ENCODE data around the gene DRD4.

Gene DRD4

GRCh38 chr11:620935-621814 is 15.9 kb upstream of the DRD4 start:
- no peak for DNase-seq (ENCODE audit: extremely low read depth in 1 of 2, low read depth in 1 of 2)

- DNase-seq (ENCODE audit: extremely low read depth in 1 of 2, low read depth in 1 of 2): no peak
Observed at GRCh38 chr11:621838-622237, 15.2 kb upstream of the DRD4 start.

GRCh38 chr11:623349-623869 is 13.7 kb upstream of the DRD4 start:
- DNase-seq (ENCODE audit: extremely low read depth in 1 of 2, low read depth in 1 of 2): no peak

GRCh38 chr11:623999-624704 is 12.9 kb upstream of the DRD4 start:
- DNase-seq (ENCODE audit: extremely low read depth in 1 of 2, low read depth in 1 of 2): no peak

GRCh38 chr11:624705-625635 is 12.1 kb upstream of the DRD4 start, which contains the start of gene CDHR5:
Gene CDHR5, minus strand, starts transcription at chr11:624955. Its CDS starts 53 bp downstream, at chr11:624902.
- DNase-seq (ENCODE audit: extremely low read depth in 1 of 2, low read depth in 1 of 2): no peak

- DNase-seq (ENCODE audit: extremely low read depth in 1 of 2, low read depth in 1 of 2): no peak
Observed at GRCh38 chr11:625636-626268, 11.3 kb upstream of the DRD4 start.

- no peak for DNase-seq (ENCODE audit: extremely low read depth in 1 of 2, low read depth in 1 of 2)
Observed at GRCh38 chr11:626475-627307, 10.4 kb upstream of the DRD4 start, which contains the start of gene SCT. Gene SCT, minus strand, starts transcription at chr11:627181. Its CDS starts 38 bp downstream, at chr11:627143.

- DNase-seq (ENCODE audit: extremely low read depth in 1 of 2, low read depth in 1 of 2): no peak
Observed at GRCh38 chr11:627308-627576, 9.8 kb upstream of the DRD4 start.

GRCh38 chr11:628056-628455 is 9.0 kb upstream of the DRD4 start:
- no peak for DNase-seq (ENCODE audit: extremely low read depth in 1 of 2, low read depth in 1 of 2)

GRCh38 chr11:629237-629583 is 7.9 kb upstream of the DRD4 start:
- no peak for DNase-seq (ENCODE audit: extremely low read depth in 1 of 2, low read depth in 1 of 2)

GRCh38 chr11:630871-631270 is 6.2 kb upstream of the DRD4 start:
- DNase-seq (ENCODE audit: extremely low read depth in 1 of 2, low read depth in 1 of 2): no peak

GRCh38 chr11:635945-636510 is 1.0 kb upstream of the DRD4 start:
- no peak for DNase-seq (ENCODE audit: extremely low read depth in 1 of 2, low read depth in 1 of 2)

- no peak for DNase-seq (ENCODE audit: extremely low read depth in 1 of 2, low read depth in 1 of 2)
Observed at GRCh38 chr11:637333-637592, 194 bp downstream of the DRD4 start.

GRCh38 chr11:637593-638521 is 788 bp downstream of the DRD4 start:
- no peak for DNase-seq (ENCODE audit: extremely low read depth in 1 of 2, low read depth in 1 of 2)

GRCh38 chr11:638631-639331 is 1.7 kb downstream of the DRD4 start:
- DNase-seq (ENCODE audit: extremely low read depth in 1 of 2, low read depth in 1 of 2): no peak

- DNase-seq (ENCODE audit: extremely low read depth in 1 of 2, low read depth in 1 of 2): no peak
Observed at GRCh38 chr11:639332-639955, 2.4 kb downstream of the DRD4 start.

GRCh38 chr11:640021-640706 is 3.1 kb downstream of the DRD4 start:
- DNase-seq (ENCODE audit: extremely low read depth in 1 of 2, low read depth in 1 of 2): no peak
